ENCODE results near the gene EXOC6.
"Not testable (repeated sequence)": the region's sequence is repeated elsewhere in the genome, so short reads cannot be mapped to it uniquely, and the experiment has no call there.

EXOC6 gene

DNA sequence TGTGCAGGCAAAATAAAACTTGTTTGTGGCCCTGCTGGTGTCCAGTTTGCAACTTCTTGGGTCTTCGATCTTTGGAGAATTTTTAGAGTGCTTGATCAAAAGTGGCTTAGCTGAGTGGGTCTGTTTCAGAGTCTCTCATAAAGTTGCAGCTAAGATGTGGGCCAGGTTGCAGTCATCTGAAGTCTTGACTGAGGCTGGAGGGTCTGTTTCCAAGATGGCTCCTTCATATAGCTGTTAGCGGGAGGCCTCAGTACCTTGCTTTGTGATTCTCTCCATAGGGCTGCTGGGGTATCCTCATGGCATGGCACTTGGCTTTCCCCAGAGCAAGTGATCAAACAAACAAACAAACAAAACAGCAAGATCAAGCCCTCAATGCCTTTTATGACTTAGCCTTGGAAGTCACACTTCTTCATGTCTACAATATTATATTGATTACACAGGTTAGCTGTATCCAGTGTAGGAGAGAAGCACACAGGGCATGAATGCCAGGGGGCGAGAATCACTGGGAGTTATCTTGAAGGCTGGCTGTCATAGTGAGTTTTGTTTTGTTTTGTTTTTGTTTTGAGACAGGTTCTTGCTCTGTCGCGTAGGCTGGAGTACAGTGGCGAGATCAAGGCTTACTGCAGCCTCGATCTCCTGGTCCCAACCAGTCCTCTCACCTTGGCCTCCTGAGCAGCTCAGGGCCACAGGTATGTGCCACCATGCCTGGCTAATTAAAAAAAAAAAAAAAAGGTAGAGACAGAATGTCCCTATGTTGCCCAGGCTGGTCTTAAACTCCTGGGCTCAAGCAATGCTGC lies 235.6 kb downstream of the EXOC6 start:
- no peak for DNase-seq

DNA sequence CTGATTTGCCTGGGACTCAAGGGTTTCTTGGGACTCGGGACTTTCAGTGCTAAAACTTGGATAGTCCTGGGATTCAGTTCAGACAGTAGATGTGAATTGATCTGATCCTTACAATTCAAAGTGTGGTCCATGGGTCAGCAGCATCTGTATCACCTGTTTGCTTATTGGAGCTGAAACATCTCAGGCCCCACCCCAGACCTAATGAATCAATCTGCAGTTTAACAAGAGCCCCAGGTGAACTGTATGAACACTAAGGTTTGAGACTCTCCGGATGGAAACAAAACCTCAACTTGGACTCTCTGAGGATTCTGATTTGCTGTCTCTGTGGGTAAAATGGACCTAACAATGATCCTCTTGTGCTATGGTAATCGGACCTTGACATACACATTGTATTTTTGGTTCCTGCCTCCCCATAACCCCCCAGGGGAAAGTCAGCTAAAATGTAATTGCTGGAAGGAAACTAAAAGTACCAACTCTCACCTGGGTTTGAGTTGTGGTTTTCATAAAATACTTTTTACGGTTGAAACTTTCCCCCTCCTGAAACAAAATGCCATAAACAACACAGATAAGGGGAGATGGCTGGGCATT lies 237.0 kb downstream of the EXOC6 start:
- no peak for DNase-seq

DNA sequence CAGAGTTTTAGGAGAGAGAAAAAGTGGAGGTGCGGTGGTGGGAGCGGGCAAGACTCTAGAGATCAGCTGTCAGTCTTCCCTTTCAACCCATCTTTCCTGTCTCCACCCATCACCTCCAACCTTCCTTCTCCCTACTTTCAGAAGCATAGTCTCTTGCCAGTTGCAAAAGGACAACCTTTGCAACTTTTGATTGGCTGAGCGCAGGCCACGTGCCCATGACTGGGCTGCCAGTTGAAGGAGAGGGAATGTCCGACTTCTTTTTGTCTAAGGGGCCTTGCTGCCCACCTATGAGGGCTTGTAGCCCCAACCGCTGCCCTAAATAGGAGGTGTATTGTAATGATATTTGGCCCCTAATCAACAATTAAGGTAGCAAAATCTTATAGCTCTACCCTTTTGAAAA lies 238.0 kb downstream of the EXOC6 start:
- DNase-seq: no peak

DNA sequence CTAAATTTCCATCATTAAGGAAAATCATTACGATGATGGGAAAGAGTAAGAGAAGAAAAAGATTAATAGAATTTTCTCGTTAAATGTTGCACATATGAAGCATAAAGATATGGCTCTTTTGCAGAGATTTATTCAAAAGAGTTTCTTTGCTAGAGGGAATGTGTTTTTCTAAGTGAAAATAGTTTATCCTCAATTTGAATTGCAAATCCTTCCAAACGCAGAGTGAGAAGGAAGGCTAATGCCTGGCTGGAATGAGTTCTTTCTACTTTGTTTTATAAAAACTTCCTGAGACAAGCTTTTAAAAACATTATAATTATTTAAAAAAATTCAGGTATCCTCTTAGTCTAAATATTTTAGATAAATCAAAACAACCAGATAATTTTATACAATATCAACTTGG lies 239.5 kb downstream of the EXOC6 start:
- DNase-seq: no peak

DNA sequence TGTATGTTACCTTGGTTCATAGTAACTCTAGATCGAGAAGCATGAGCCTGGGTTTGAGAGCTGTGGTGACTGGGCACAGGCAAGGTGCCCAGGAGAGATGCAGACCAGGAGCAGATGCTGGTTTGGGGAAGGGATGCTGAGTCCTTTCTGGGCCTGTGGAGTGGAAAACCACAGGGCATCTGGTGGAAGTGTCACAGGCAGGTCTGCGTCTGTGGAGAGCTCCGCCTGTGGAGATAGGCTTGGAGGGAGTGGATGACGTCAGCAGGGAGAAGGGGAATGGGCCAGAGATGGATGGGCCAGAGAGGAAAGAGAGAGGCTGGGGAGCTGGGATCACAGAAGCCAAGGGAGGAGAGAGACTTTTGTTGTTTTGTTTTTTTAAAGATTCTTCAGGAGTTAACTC lies 240.1 kb downstream of the EXOC6 start:
- no peak for DNase-seq

DNA sequence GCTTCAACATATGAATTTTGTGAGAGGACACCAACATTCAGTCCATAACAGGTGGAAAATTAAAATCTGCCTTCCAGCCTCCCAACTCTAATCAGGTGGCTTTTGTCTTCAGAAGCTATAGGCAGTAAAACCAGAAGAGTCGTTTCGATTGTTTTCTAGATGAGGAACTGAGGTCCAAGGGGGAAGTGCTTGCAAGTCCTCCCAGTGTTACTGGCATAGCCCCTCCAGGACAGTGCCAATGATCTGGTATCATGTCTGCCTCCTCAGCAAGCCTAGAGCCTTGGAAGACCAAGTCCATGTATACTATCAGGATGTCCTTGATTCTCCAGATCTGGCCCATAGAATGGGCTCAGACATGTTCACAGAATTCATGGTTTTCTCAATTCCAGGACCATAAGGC lies 242.3 kb downstream of the EXOC6 start:
- DNase-seq: no peak

DNA sequence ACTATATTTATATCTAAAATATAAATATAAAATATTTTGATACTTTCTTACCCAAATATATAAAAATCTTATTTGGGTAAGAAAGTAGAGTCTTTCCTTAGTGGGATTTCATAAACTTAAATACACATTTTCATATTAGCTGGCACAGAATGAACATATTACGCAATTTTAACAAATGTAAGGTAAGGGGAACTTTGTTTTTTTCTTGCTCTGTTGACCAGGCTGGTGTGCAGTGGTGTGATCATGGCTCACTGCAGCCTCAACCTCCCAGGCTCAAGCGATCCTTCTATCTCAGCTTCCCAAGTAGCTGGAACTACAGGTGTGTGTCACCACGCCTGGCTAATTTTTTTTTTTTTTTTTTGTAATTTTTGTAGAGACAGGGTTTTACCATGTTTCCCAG lies 243.6 kb downstream of the EXOC6 start:
- DNase-seq: no peak

DNA sequence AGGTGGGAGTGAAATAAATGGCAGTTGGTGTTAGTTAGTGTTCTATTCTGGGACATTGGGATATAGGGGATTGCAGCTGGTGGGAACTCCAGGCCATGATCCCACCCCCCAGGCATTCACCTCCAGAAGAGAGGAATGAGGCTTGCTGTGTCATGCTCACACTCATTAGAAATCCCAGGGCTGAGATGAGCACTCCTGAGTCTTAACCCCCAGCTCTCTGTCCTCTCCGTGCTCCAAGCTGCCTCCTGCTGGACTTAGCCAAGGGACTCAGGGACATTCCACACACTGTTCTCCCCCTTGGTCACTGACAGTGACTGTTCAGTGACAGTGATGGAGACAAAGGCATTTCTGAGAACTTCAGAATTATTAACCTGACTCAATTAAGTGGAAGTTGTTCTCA lies 246.9 kb downstream of the EXOC6 start:
- no peak for DNase-seq

DNA sequence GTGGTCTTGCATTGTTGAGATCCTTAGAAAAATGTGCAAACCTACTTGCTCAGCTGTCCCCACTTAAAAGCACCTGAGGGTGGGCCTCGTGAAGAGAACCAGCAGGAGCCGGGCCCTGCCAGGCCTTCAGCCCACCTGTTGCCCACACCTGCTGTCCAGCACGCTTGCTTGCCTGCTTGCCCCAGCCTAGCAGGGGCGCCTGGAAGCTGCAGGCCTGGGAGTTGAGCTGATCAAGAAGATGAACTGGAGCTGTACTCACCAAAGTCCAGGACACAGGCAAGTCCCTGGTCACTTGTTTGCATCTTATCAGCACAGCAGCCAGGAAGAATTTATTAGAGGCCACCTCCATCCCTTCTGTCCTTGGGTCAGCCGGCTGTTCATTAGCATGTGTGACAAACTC lies 248.6 kb downstream of the EXOC6 start:
- no peak for DNase-seq

DNA sequence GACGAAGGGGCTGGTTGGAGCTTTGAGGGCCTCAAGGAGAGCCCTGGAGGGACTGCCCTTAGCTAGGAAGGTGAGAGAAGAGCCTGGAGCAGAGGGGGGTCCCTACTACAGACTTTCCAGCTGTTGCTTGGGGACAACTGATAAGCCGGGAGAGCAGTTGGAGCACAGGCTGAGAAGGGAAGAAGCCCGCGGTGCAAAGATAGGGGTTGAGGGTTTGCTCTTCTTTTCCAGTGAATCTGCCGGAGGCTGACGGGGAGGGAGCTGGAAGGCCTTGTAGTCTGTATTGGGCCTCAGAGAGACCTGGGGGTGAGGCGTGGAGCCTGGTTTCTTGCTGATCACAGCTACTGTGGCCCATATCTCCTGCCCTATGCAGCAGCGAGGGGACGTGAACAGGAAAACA lies 249.1 kb downstream of the EXOC6 start:
- no peak for DNase-seq

DNA sequence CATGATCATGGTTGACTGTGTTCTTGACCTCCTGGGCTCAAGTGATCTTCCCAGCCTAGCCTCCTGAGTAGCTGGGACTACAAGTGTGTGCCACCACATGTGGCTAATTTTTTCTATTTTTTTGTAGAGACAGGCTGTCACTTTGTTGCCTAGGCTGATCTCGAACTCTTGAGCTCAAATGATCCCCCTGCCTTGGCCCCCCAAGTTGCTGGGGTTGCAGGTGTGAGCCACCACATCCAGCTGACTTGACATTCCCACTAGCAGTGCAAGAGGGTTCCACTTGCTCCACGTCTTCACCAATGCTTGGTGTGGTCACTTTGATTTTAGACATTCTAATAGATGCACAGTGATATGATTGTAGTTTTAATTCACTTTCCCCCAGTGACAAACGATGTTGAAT lies 250.5 kb downstream of the EXOC6 start:
- no peak for DNase-seq

DNA sequence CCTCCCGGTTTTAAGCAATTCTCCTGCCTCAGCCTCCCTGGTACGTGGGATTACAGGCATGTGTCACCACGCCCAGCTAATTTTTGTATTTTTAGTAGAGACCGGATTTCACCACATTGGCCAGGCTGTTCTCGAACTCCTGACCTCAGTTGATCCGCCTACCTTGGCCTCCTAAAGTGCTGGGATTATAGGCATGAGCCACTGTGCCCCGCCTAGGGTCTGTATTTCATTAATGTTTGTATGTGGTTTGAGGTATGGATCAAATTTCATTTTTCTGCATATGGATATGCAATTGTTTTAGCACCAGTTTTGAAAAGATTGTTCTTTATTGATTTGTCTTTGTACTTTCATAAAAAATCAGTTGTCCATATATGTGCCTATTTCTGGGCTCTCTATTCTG lies 251.3 kb downstream of the EXOC6 start:
- no peak for DNase-seq

DNA sequence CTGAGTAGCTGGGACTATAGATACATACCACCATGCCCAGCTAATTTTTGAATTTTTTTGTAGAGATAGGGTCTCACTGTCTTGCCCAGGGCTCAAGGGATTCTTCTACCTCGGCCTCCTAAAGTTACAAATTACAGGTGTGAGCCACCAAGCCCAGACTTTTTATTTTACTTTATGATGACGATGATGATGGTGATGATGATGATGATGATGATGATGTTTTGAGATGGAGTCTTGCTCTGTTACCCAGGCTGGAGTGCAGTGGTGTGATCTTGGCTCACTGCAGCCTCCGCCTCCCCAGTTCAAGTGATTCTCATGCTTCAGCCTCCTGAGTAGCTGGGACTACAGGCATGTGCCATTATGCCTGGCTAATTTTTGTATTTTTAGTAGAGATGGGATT lies 252.8 kb downstream of the EXOC6 start:
- DNase-seq: not testable (repeated sequence)

DNA sequence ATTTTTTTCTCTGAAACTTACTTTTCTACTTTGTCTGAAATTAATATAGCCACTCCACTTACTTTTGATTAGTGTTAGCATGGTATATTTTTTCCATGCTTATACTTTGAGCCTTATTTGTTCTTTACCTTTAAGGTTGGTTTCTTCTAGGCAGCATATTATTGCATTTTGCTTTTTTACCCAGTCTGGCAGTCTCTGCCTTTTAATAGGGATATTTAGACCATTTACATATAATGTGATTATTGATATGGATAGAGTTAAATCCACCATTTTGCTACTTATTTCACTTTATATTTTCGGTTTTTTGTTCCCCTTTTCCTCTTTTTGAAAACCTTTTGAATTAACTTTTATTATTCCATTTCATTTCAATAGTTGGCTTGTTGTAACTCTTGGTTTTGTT lies 255.6 kb downstream of the EXOC6 start:
- DNase-seq: no peak

DNA sequence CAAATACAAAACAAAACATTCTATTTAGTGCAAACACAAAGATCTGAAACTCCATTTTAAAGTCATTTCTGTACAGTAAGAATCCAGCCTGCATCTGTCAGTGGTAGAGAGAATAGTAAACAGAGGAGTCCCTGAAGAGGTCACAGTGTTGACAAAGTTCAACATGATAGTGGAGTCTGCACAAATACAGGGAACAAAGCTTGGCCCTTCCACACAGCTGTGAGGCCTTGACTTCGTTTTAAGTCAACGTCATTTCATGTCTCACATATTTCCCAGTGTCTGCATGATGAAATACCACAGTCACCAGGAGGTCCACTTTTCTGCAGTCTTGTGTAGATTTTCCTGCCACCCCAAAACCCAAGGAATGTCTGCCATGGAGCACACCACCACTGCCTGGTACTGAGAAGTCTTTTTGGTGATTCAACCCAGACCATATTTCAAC lies 258.3 kb downstream of the EXOC6 start:
- no peak for DNase-seq
